Upper lobe of left lung (tissue), 6 donors: ENCODE results near the gene C6orf163. TPM values are rescaled to one million over a fixed set of nuclear protein-coding genes. Genes with fewer than 3 reads are reported as not detected.

Source experiments
- ATAC-seq, 2 donors: fragments of 200-7000 bp; cut with Tn5 transposase; one replicate each; pipeline ENCODE4 v1.9.1; 2022; ENCODE audit warnings: mild to moderate bottlenecking in 2 of 2, moderate library complexity in 2 of 2; ENCODE audit not compliant: low FRiP score in 2 of 2
- DNase-seq, 2 donors: peaks; one replicate each; pipeline ENCODE4 v3.0.0-alpha.2; 2019 to 2020
- H3K27ac ChIP-seq, 4 donors: fragments of 200-600 bp; sonication (generic); one replicate each; pipeline ENCODE4 v1.5.1; 2016 to 2019
- H3K27me3 ChIP-seq, 4 donors: fragments of 200-600 bp; sonication (generic); one replicate each; pipeline ENCODE4 v1.5.1; 2017 to 2019
- H3K36me3 ChIP-seq, 4 donors: fragments of 200-600 bp; sonication (generic); one replicate each; pipeline ENCODE4 v1.5.1; 2016 to 2019
- H3K4me1 ChIP-seq, 4 donors: fragments of 200-600 bp; sonication (generic); one replicate each; pipeline ENCODE4 v1.5.1; 2018 to 2019
- H3K4me3 ChIP-seq, 4 donors: fragments of 200-600 bp; sonication (generic); one replicate each; pipeline ENCODE4 v1.5.1; 2017 to 2019; ENCODE audit warnings: mild to moderate bottlenecking in 2 of 4, moderate library complexity in 1 of 4
- H3K9me3 ChIP-seq, 4 donors: fragments of 200-600 bp; sonication (generic); one replicate each; pipeline ENCODE4 v1.5.1; 2018 to 2019
- CTCF ChIP-seq, 6 experiments: fragments of 450-650 bp in 4 of 6; fragments of 200-600 bp in 2 of 6; sonication (generic) in 2 of 6; IDR thresholded peaks; one replicate each; pipeline ENCODE4 v1.5.1; 2016 to 2019; ENCODE audit warnings: antibody characterized with exemption in 6 of 6
- EP300 ChIP-seq, 4 donors: sonication (generic); formaldehyde crosslinking; IDR thresholded peaks; one replicate each; pipeline ENCODE4 v1.5.1; 2017; ENCODE audit warnings: antibody characterized with exemption in 4 of 4, control low read depth in 2 of 4
- POLR2A ChIP-seq, 4 donors: fragments of 450-650 bp; IDR thresholded peaks; one replicate each; pipeline ENCODE4 v1.5.1; 2016 to 2017; ENCODE audit warnings: antibody characterized with exemption in 4 of 4, mild to moderate bottlenecking in 2 of 4
- POLR2AphosphoS5 ChIP-seq, 2 donors: sonication (generic); formaldehyde crosslinking; IDR thresholded peaks; one replicate each; pipeline ENCODE4 v1.5.1; 2017; ENCODE audit warnings: antibody characterized with exemption in 2 of 2
- WGBS, 2 donors: methylation state at CpG; one replicate each; pipeline ENCODE4 v1.1.5; 2017 to 2018; 5-methylcytosine and 5-hydroxymethylcytosine counted together
- total RNA-seq, 6 donors: library from RNA; depleted of rRNA in 4 of 6; stranded (reverse); fragments of >200 nt in 4 of 6; gene quantifications; one replicate each; pipeline versions ENCODE4 v1.1.0 to v1.2.1, GENCODE V29; 2016 to 2021
- donor health status: DM: no; HTN: no; CAD: no; lungs with moderate emphysema.
- donor health status: DM: no; HTN: yes; CAD: no; lungs with severe emphysema.

The C6orf163 gene
- total RNA-seq, 6 donors from 2014 or later: 1.6 to 7.3 (median 2.1) TPM

- Histone ChIP-seq H3K4me3 (no peak overlapping the region), H3K27ac (no peak overlapping the region), H3K9me3 (no peaks in the 10 kb centered on the region), H3K4me1 (no peaks in the 10 kb centered on the region), H3K27me3 (no peaks in the 10 kb centered on the region), H3K36me3 (no peaks in the 10 kb centered on the region)
- TF ChIP-seq EP300 (IDR thresholded peaks at IDR 0.05) (no peak), CTCF (IDR thresholded peaks at IDR 0.05) (no peak), POLR2A (IDR thresholded peaks at IDR 0.05) (no peak), POLR2AphosphoS5 (IDR thresholded peaks at IDR 0.05) (no peak)
- DNase-seq (no peak), ATAC-seq (no peak)
- 87 to 91% methylated on average over 4 of the region's 4 CpGs for WGBS, 2 donors
Observed at GRCh38 chr6:87366072-87366827, 21.6 kb downstream of the C6orf163 start.

- TF ChIP-seq CTCF (IDR thresholded peaks at IDR 0.05) (no peak), POLR2A (IDR thresholded peaks at IDR 0.05) (no peak), EP300 (IDR thresholded peaks at IDR 0.05) (no peak), POLR2AphosphoS5 (IDR thresholded peaks at IDR 0.05) (no peak)
- Histone ChIP-seq H3K9me3 (no peaks in the 10 kb centered on the region), H3K4me3 (no peak overlapping the region), H3K27me3 (no peaks in the 10 kb centered on the region), H3K4me1 (no peaks in the 10 kb centered on the region), H3K36me3 (no peaks in the 10 kb centered on the region), H3K27ac (no peak overlapping the region)
- WGBS, 2 donors: 86 to 90% methylated on average over 3 of the region's 3 CpGs
- no peak for ATAC-seq
- DNase-seq: no peak
Observed at GRCh38 chr6:87366899-87367298, 22.3 kb downstream of the C6orf163 start.

- no peak for ATAC-seq
- DNase-seq: no peak
- no peak for TF ChIP-seq CTCF (IDR thresholded peaks at IDR 0.05)
- TF ChIP-seq POLR2AphosphoS5 (IDR thresholded peaks at IDR 0.05): no peak
- no peak for TF ChIP-seq POLR2A (IDR thresholded peaks at IDR 0.05)
- no peak for TF ChIP-seq EP300 (IDR thresholded peaks at IDR 0.05)
- 89 to 95% methylated on average over 2 of the region's 2 CpGs for WGBS, 2 donors
- no peaks in the 10 kb centered on the region for H3K9me3 ChIP-seq
- H3K4me3 ChIP-seq: no peak overlapping the region
- no peaks in the 10 kb centered on the region for H3K27me3 ChIP-seq
- no peaks in the 10 kb centered on the region for H3K36me3 ChIP-seq
- no peaks in the 10 kb centered on the region for H3K4me1 ChIP-seq
- no peak overlapping the region for H3K27ac ChIP-seq
Observed at GRCh38 chr6:87373377-87373776, 28.8 kb downstream of the C6orf163 start.

GRCh38 chr6:87375315-87375714, 30.7 kb downstream of the C6orf163 start:
- Histone ChIP-seq H3K4me3 (no peak overlapping the region), H3K27me3 (no peaks in the 10 kb centered on the region), H3K36me3 (no peaks in the 10 kb centered on the region), H3K27ac (no peak overlapping the region), H3K4me1 (no peaks in the 10 kb centered on the region), H3K9me3 (no peaks in the 10 kb centered on the region)
- ATAC-seq (no peak), DNase-seq (no peak)
- 82 to 83% methylated on average over 2 of the region's 2 CpGs for WGBS, 2 donors
- TF ChIP-seq POLR2AphosphoS5 (IDR thresholded peaks at IDR 0.05) (no peak), EP300 (IDR thresholded peaks at IDR 0.05) (no peak), POLR2A (IDR thresholded peaks at IDR 0.05) (no peak), CTCF (IDR thresholded peaks at IDR 0.05) (no peak)

GRCh38 chr6:87376643-87377042, 32.0 kb downstream of the C6orf163 start:
- 87 to 97% methylated on average over 2 of the region's 2 CpGs for WGBS, 2 donors
- no peaks in the 10 kb centered on the region for H3K9me3 ChIP-seq
- TF ChIP-seq POLR2AphosphoS5 (IDR thresholded peaks at IDR 0.05): no peak
- H3K4me3 ChIP-seq: no peak overlapping the region
- H3K4me1 ChIP-seq: no peaks in the 10 kb centered on the region
- no peak overlapping the region for H3K27ac ChIP-seq
- DNase-seq (no peak), ATAC-seq (no peak)
- no peaks in the 10 kb centered on the region for H3K36me3 ChIP-seq
- H3K27me3 ChIP-seq: no peaks in the 10 kb centered on the region
